ENCODE measurements around the gene RANBP10.

DNA sequence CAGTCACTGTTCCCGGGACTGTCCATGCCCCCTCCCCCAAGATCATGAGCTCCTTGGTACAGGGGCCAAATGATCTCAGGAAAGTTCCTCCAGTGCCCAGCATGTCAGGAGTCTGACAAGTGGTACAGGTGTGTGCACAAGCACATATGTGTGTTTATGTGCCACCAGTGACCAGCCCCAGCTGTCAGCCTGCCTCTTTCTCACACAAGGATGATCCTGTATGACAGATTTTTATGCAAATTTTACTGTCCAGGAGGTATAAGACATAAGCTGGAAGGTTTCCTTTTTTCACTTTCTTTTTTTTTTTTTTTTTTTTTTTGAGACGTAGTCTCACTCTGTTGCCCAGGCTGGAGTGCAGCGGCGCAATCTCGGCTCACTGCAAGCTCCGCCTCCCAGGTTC, 55.9 kb downstream of the RANBP10 start:
- TF ChIP-seq GATA2 (IDR thresholded peaks at IDR 0.05; ENCODE audit: low read depth, low read length) = no peak
- TF ChIP-seq GATA3 (IDR thresholded peaks at IDR 0.05; ENCODE audit: low read depth, low read length) = no peak

All from SH-SY5Y (cell line).